GM23338 (cell line): ENCODE data around the gene APC2. TPM values are rescaled to one million over a fixed set of nuclear protein-coding genes. Genes with fewer than 3 reads are reported as not detected.

Experiments
- ATAC-seq: fragments of 200-7000 bp; cut with Tn5 transposase; 3 replicates; pipeline ENCODE4 v1.9.1; 2020
- DNase-seq: peaks from one replicate; pipeline ENCODE4 v3.0.0-alpha.2; 2015; ENCODE audit warnings: low spot score
- H2AFZ ChIP-seq: fragments of 200-600 bp; sonication (generic); 2 replicates; pipeline ENCODE4 v1.8.0; 2016; ENCODE audit warnings: antibody characterized with exemption, mild to moderate bottlenecking, moderate library complexity
- H3F3A ChIP-seq: fragments of 200-600 bp; sonication (generic); replicated peaks from 2 replicates; pipeline ENCODE4 v1.8.0; 2017; ENCODE audit warnings: antibody characterized with exemption, mixed run types, low read depth
- H3K27ac ChIP-seq: fragments of 200-600 bp; sonication (generic); 2 replicates; pipeline ENCODE4 v1.6.1; 2016; ENCODE audit warnings: low read depth
- H3K27me3 ChIP-seq: fragments of 200-600 bp; sonication (generic); 2 replicates; pipeline ENCODE4 v1.8.0; 2016; ENCODE audit warnings: mild to moderate bottlenecking, mixed run types, moderate library complexity; ENCODE audit not compliant: insufficient read depth
- H3K36me3 ChIP-seq: fragments of 200-600 bp; sonication (generic); 2 replicates; pipeline ENCODE4 v1.8.0; 2016; ENCODE audit warnings: mild to moderate bottlenecking; ENCODE audit not compliant: insufficient read depth
- H3K4me1 ChIP-seq: fragments of 200-600 bp; sonication (generic); 2 replicates; pipeline ENCODE4 v1.8.0; 2016; ENCODE audit warnings: mild to moderate bottlenecking, moderate library complexity; ENCODE audit not compliant: insufficient read depth
- H3K4me2 ChIP-seq: fragments of 200-600 bp; sonication (generic); 2 replicates; pipeline ENCODE4 v1.7.1; 2017; ENCODE audit warnings: mixed run types
- H3K4me3 ChIP-seq: fragments of 200-600 bp; sonication (generic); 2 replicates; pipeline ENCODE4 v1.6.1; 2016; ENCODE audit warnings: mixed run types
- H3K79me2 ChIP-seq: fragments of 200-600 bp; sonication (generic); replicated peaks from 2 replicates; pipeline ENCODE4 v1.8.0; 2017; ENCODE audit warnings: mild to moderate bottlenecking; ENCODE audit not compliant: insufficient read depth
- H3K9me2 ChIP-seq: fragments of 200-600 bp; sonication (generic); 2 replicates; pipeline ENCODE4 v1.8.0; 2017; ENCODE audit not compliant: insufficient read depth
- H4K20me1 ChIP-seq: fragments of 200-600 bp; sonication (generic); replicated peaks from 2 replicates; pipeline ENCODE4 v1.8.0; 2017; ENCODE audit warnings: mild to moderate bottlenecking; ENCODE audit not compliant: insufficient read depth
- H3K27ac Mint-ChIP-seq: 2 replicates; pipeline ENCODE4 v1.8.0; 2020; ENCODE audit warnings: inconsistent platforms, mild to moderate bottlenecking, moderate library complexity, mixed read lengths
- H3K27me3 Mint-ChIP-seq: 3 replicates; pipeline ENCODE4 v1.8.0; 2022; ENCODE audit warnings: low read depth, mild to moderate bottlenecking, moderate library complexity, mixed read lengths, inconsistent platforms; ENCODE audit not compliant: insufficient read depth, poor library complexity
- H3K36me3 Mint-ChIP-seq: 3 replicates; pipeline ENCODE4 v1.8.0; 2021; ENCODE audit warnings: low read depth, mild to moderate bottlenecking, inconsistent platforms, moderate library complexity, mixed read lengths
- H3K4me1 Mint-ChIP-seq: 3 replicates; pipeline ENCODE4 v1.8.0; 2020; ENCODE audit warnings: mild to moderate bottlenecking, inconsistent platforms, mixed read lengths
- H3K4me3 Mint-ChIP-seq: 3 replicates; pipeline ENCODE4 v1.8.0; 2021; ENCODE audit warnings: moderate library complexity, mild to moderate bottlenecking, inconsistent platforms, mixed read lengths
- H3K9me3 Mint-ChIP-seq: 3 replicates; pipeline ENCODE4 v1.8.0; 2020; ENCODE audit warnings: moderate library complexity, mild to moderate bottlenecking, inconsistent platforms, mixed read lengths
- EZH2 ChIP-seq: fragments of 200-600 bp; sonication (generic); IDR thresholded peaks from one replicate; pipeline ENCODE4 v1.8.0; 2017; ENCODE audit warnings: antibody characterized with exemption, mild to moderate bottlenecking, low read depth; ENCODE audit not compliant: unreplicated experiment
- JUNB ChIP-seq: IDR thresholded peaks from one replicate; pipeline ENCODE4 v1.6.1; 2016; ENCODE audit warnings: antibody characterized with exemption; ENCODE audit not compliant: unreplicated experiment
- NANOG ChIP-seq: IDR thresholded peaks from 2 replicates; pipeline ENCODE4 v1.6.1; 2016; ENCODE audit warnings: antibody characterized with exemption, borderline replicate concordance
- POLR2AphosphoS5 ChIP-seq: IDR thresholded peaks from 2 replicates; pipeline ENCODE4 v1.6.1; 2016; ENCODE audit warnings: antibody characterized with exemption, low read depth
- STAT1 ChIP-seq: IDR thresholded peaks from one replicate; pipeline ENCODE4 v1.6.1; 2016; ENCODE audit warnings: antibody characterized with exemption; ENCODE audit not compliant: unreplicated experiment
- ZNF331 ChIP-seq: fragments of 250-450 bp; sonication (Bioruptor Pico); IDR thresholded peaks from 2 replicates; pipeline ENCODE4 v1.5.0; 2020; ENCODE audit warnings: low read depth, mild to moderate bottlenecking, moderate library complexity
- ZNF462 ChIP-seq: fragments of 250-450 bp; sonication (Bioruptor Pico); IDR thresholded peaks from 2 replicates; pipeline ENCODE4 v1.5.0; 2020; ENCODE audit warnings: mild to moderate bottlenecking, moderate library complexity
- polyA plus RNA-seq: library from polyadenylated mRNA; unstranded; fragments of >200 nt; fragmentation: Nextera tagmentation; extraction: Ambion mirVana; gene quantifications from 2 replicates; pipeline ENCODE4 v1.2.1, GENCODE V29; 2016
- total RNA-seq: library from RNA; depleted of rRNA; stranded (reverse); fragments of >200 nt; shearing (Covaris generic); gene quantifications from 2 replicates; pipeline ENCODE4 v1.2.3, GENCODE V29; 2014

The APC2 gene
- total and polyA plus RNA-seq, 2 experiments from 2014 or later, result 1.4 to 18.3 TPM

- ATAC-seq, result no peak
- H3K36me3 Mint-ChIP-seq, result peaks cover 6% of the 10 kb centered on the region; the same call in 2 of the 3 replicates
- Histone ChIP-seq H3K27ac (no peak overlapping the region), H3K27me3 (peaks cover 49% of the 10 kb centered on the region), H3K9me2 (no peaks in the 10 kb centered on the region), H3K79me2 (peaks cover 16% of the 10 kb centered on the region), H3K36me3 (0 out of 2 replicates have a peak, but pooled peaks cover 5% of the 10 kb centered on the region), H3K4me3 (no peak overlapping the region), H3K4me2 (no peak overlapping the region), H4K20me1 (peaks cover 30% of the 10 kb centered on the region), H3F3A (peaks cover 24% of the 10 kb centered on the region), H2AFZ (no peak overlapping the region), H3K4me1 (peaks cover 9% of the 10 kb centered on the region; the same call in 1 of the 2 replicates)
- H3K4me1 Mint-ChIP-seq, result peaks cover 10% of the 10 kb centered on the region; the same call in 2 of the 3 replicates
- no peak overlapping the region for H3K27ac Mint-ChIP-seq
- no peak overlapping the region for H3K4me3 Mint-ChIP-seq
- no peak for TF ChIP-seq JUNB
- TF ChIP-seq EZH2, result no peak
- TF ChIP-seq ZNF462 (CRISPR knock-in tag), result no peak
- no peak for TF ChIP-seq ZNF331 (CRISPR knock-in tag)
- no peak for TF ChIP-seq STAT1
- peak; percentile 31; the same call in 1 of the 2 replicates for TF ChIP-seq POLR2AphosphoS5
- TF ChIP-seq NANOG, result no peak
- 0 out of 3 replicates have a peak, but pooled peaks cover 3% of the 10 kb centered on the region for H3K9me3 Mint-ChIP-seq
- peaks cover 41% of the 10 kb centered on the region for H3K27me3 Mint-ChIP-seq
- DNase-seq, result no peak
Measured at GRCh38 chr19:1473085-1473851, 23.3 kb downstream of the APC2 start.
